Thoracic aorta (tissue), 2 donors: ENCODE data around the gene PGLYRP3. TPM values are rescaled to one million over a fixed set of nuclear protein-coding genes. Genes with fewer than 3 reads are reported as not detected.

ENCODE experiments used
- ATAC-seq: fragments of 150-250 bp; one replicate; pipeline ENCODE4 v1.8.0; 2017; ENCODE audit warnings: low read depth; ENCODE audit not compliant: insufficient number of reproducible peaks, low FRiP score
- DNase-seq: peaks from one replicate; pipeline ENCODE4 v3.0.0-alpha.2; 2020; ENCODE audit warnings: low spot score
- H3K27ac ChIP-seq, 2 donors: fragments of 200-600 bp; sonication (generic); 1 replicate in 1 of 2; 2 replicates in 1 of 2; pipeline ENCODE4 v1.5.1; 2016; ENCODE audit warnings: mild to moderate bottlenecking in 2 of 2, moderate library complexity in 2 of 2
- H3K27me3 ChIP-seq: fragments of 200-600 bp; sonication (generic); replicated peaks from 2 replicates; pipeline ENCODE4 v1.6.0; 2016; ENCODE audit warnings: mild to moderate bottlenecking; ENCODE audit not compliant: insufficient read depth
- H3K36me3 ChIP-seq: fragments of 200-600 bp; sonication (generic); one replicate; pipeline ENCODE4 v1.5.1; 2016
- H3K4me1 ChIP-seq, 2 donors: fragments of 200-600 bp; sonication (generic); 1 replicate in 1 of 2; 2 replicates in 1 of 2; pipeline versions ENCODE4 v1.5.1 to v1.6.0; 2016; ENCODE audit warnings: low read depth in 2 of 2, mild to moderate bottlenecking in 1 of 2; ENCODE audit not compliant: control insufficient read depth in 1 of 2
- H3K4me3 ChIP-seq: fragments of 200-600 bp; sonication (generic); 2 replicates; pipeline ENCODE4 v1.5.1; 2016; ENCODE audit warnings: mild to moderate bottlenecking
- H3K9me3 ChIP-seq: fragments of 200-600 bp; sonication (generic); 2 replicates; pipeline ENCODE4 v1.5.1; 2016
- CTCF ChIP-seq: fragments of 200-600 bp; sonication (generic); IDR thresholded peaks from one replicate; pipeline ENCODE4 v1.5.1; 2019; ENCODE audit warnings: antibody characterized with exemption
- total RNA-seq, 2 donors: library from RNA; depleted of rRNA; stranded (reverse); fragments of >200 nt; gene quantifications; one replicate each; pipeline versions ENCODE4 v1.1.0 to v1.2.3, GENCODE V29; 2016

The PGLYRP3 gene
- total RNA-seq, 2 donors from 2014 or later: not detected

GRCh38 chr1:153313288-153313687 is 536 bp upstream of the PGLYRP3 start:
- Histone ChIP-seq H3K9me3 (no peaks in the 10 kb centered on the region), H3K4me3 (no peak overlapping the region), H3K4me1 (no peaks in the 10 kb centered on the region), H3K27me3 (no peaks in the 10 kb centered on the region), H3K36me3 (no peaks in the 10 kb centered on the region), H3K27ac (no peak overlapping the region)
- ATAC-seq (no peak), DNase-seq (no peak)
- TF ChIP-seq CTCF: no peak

GRCh38 chr1:153310526-153310925 is 2.2 kb downstream of the PGLYRP3 start:
- no peak overlapping the region for H3K4me3 ChIP-seq
- no peaks in the 10 kb centered on the region for H3K4me1 ChIP-seq
- no peak for TF ChIP-seq CTCF
- H3K27me3 ChIP-seq: no peaks in the 10 kb centered on the region
- no peak overlapping the region for H3K27ac ChIP-seq
- no peaks in the 10 kb centered on the region for H3K36me3 ChIP-seq
- no peak for DNase-seq
- H3K9me3 ChIP-seq: no peaks in the 10 kb centered on the region
- ATAC-seq: no peak

- no peaks in the 10 kb centered on the region for H3K36me3 ChIP-seq
- no peak for ATAC-seq
- H3K27ac ChIP-seq: no peak overlapping the region
- no peak for TF ChIP-seq CTCF
- H3K4me3 ChIP-seq: no peak overlapping the region
- no peaks in the 10 kb centered on the region for H3K4me1 ChIP-seq
- no peaks in the 10 kb centered on the region for H3K9me3 ChIP-seq
- no peaks in the 10 kb centered on the region for H3K27me3 ChIP-seq
- DNase-seq: no peak
Measured at GRCh38 chr1:153309441-153309840, 3.3 kb downstream of the PGLYRP3 start.

- H3K27ac ChIP-seq: no peak overlapping the region
- no peaks in the 10 kb centered on the region for H3K9me3 ChIP-seq
- no peaks in the 10 kb centered on the region for H3K27me3 ChIP-seq
- DNase-seq (no peak), ATAC-seq (no peak)
- H3K4me1 ChIP-seq: no peaks in the 10 kb centered on the region
- H3K4me3 ChIP-seq: no peak overlapping the region
- TF ChIP-seq CTCF: no peak
- no peaks in the 10 kb centered on the region for H3K36me3 ChIP-seq
Measured at GRCh38 chr1:153308540-153308939, 4.2 kb downstream of the PGLYRP3 start.

GRCh38 chr1:153307221-153307600 is 5.5 kb downstream of the PGLYRP3 start:
- H3K4me3 ChIP-seq: no peak overlapping the region
- no peaks in the 10 kb centered on the region for H3K36me3 ChIP-seq
- H3K27ac ChIP-seq: no peak overlapping the region
- no peaks in the 10 kb centered on the region for H3K27me3 ChIP-seq
- H3K4me1 ChIP-seq: no peaks in the 10 kb centered on the region
- ATAC-seq: no peak
- no peaks in the 10 kb centered on the region for H3K9me3 ChIP-seq
- no peak for DNase-seq
- TF ChIP-seq CTCF: no peak
